ENCODE measurements around the gene ACADS. TPM values are rescaled to one million over a fixed set of nuclear protein-coding genes. Genes with fewer than 3 reads are reported as not detected.

Gene ACADS
- total RNA-seq, 4 donors from 2014 or later, result 11.3 to 30.9 (median 19.6) TPM

DNA sequence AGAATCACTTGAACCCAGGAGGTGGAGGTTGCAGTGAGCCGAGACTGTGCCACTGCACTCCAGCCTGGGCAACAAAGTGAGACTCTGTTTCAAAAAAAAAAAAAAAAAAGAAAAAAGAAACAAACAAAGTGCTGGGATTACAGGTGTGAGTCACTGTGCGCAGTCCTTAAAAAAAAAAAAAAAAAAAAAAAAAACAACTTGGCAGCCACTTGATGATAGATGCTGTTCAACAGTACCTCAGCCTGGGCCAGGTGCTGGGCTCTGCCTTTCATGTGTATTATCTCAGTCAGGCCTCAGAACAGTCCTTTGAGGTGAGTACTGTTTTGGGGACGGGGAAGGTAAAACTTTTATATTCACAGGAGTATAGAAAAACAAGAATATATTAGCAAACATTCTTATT lies 9.6 kb downstream of the ACADS start:
- 32 to 44% methylated on average over 2 of the region's 3 CpGs for WGBS, 2 donors
- intact Hi-C loops (cut with DNase I), result no loop called here
- no peak overlapping the region for H3K4me3 ChIP-seq

DNA sequence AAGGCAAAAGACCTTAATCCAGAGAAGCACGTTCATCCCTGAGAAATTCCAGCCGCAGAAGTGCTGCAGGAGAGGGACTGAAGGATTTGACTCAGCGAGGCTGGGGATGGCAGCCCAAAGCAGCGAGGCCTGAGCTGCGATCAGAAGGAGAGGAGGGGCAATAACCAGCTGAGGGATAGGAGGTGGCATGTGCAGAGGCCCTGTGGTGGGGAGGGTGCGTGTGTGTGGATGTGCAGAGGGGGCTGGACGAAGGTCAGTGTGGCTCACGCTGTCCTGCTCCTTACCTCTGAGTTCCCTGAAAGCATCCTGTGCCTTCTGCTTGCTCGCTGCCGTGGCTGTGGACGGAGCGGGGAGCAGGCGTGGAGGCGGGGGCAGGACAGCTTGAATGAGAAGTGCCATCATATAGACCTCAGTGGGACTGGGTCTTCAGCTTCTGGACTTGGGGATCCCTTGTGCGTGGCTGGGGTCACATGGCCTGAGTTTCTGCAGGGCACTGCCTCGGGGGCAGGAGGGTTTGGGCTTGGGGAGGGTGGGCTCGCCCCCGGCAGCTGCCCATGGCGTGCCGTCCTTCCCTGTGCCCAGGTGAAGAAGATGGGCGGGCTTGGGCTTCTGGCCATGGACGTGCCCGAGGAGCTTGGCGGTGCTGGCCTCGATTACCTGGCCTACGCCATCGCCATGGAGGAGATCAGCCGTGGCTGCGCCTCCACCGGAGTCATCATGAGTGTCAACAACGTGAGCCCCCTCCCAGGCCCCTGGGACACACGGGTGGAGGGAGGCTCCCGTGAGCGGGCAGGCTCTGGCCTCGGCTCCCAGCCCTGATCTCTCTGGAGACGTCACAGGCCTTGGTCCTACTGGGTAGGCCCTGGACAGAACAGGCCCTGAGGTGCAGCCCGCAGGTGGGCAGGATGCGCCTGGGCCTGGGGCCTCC lies 11.0 kb downstream of the ACADS start:
- Histone ChIP-seq H3K27me3 (no peaks in the 10 kb centered on the region), H3K9me3 (no peaks in the 10 kb centered on the region), H3K4me1 (no peaks in the 10 kb centered on the region), H3K4me3 (no peak overlapping the region), H3K36me3 (peaks cover 0 to 31% (median 0%) of the 10 kb centered on the region in 3 donors), H3K27ac (no peak overlapping the region)
- WGBS, 2 donors, result 85 to 87% methylated on average over 7 to 12 of the region's 38 CpGs
- intact Hi-C loops (cut with DNase I), result no loop called here
- no peak for TF ChIP-seq POLR2A (IDR thresholded peaks at IDR 0.05)
- TF ChIP-seq, protein P1, sequence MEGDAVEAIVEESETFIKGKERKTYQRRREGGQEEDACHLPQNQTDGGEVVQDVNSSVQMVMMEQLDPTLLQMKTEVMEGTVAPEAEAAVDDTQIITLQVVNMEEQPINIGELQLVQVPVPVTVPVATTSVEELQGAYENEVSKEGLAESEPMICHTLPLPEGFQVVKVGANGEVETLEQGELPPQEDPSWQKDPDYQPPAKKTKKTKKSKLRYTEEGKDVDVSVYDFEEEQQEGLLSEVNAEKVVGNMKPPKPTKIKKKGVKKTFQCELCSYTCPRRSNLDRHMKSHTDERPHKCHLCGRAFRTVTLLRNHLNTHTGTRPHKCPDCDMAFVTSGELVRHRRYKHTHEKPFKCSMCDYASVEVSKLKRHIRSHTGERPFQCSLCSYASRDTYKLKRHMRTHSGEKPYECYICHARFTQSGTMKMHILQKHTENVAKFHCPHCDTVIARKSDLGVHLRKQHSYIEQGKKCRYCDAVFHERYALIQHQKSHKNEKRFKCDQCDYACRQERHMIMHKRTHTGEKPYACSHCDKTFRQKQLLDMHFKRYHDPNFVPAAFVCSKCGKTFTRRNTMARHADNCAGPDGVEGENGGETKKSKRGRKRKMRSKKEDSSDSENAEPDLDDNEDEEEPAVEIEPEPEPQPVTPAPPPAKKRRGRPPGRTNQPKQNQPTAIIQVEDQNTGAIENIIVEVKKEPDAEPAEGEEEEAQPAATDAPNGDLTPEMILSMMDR (IDR thresholded peaks at IDR 0.05), result no peak
- DNase-seq, result no peak

More for the DNA sequence above, 9.6 kb downstream of the ACADS start:
- no peaks in the 10 kb centered on the region for H3K9me3 ChIP-seq
- DNase-seq, result no peak
- TF ChIP-seq, protein P1 (IDR thresholded peaks at IDR 0.05), result no peak
- TF ChIP-seq POLR2A (IDR thresholded peaks at IDR 0.05), result no peak
- no peaks in the 10 kb centered on the region for H3K27me3 ChIP-seq
- H3K36me3 ChIP-seq, result peaks cover 0 to 43% (median 0%) of the 10 kb centered on the region in 3 donors
- H3K4me1 ChIP-seq, result no peaks in the 10 kb centered on the region
- no peak overlapping the region for H3K27ac ChIP-seq

DNA sequence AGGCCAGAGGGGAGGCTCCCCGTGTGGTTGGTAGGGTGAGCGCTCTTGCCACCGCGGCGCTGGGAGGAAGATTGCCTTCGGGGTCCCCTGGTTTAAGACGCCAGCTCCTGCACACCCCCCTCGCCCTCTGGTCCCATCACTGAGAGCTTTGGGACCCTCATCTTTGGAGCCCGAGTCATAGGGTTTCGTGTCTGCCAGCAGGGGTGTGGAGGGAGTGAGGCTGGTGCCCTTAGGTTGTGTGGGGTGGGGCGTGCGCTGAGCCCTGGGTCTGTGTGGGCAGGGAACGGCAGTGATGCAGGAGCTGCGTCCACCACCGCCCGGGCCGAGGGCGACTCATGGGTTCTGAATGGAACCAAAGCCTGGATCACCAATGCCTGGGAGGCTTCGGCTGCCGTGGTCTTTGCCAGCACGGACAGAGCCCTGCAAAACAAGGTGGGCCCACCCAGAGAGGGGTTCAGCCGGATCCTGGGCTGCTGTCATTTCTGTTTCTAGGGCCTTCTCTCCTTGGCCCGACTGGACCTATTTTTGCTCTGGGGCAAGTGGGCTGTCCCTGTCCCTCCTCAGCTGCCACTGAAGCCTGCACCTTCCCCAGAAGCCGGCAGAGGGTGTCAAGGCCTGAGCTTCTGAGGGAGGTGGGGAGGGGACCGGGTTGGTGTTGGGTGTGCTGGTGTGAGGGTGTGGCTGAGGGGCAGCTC lies 12.1 kb downstream of the ACADS start:
- WGBS, 2 donors, result 78% methylated on average over 5 of the region's 25 CpGs; no CpG with 5 or more reads in 1 of the 2 donors
- no peaks in the 10 kb centered on the region for H3K9me3 ChIP-seq
- no peak overlapping the region for H3K27ac ChIP-seq
- no peaks in the 10 kb centered on the region for H3K27me3 ChIP-seq
- no peak for DNase-seq
- peaks cover 0 to 31% (median 0%) of the 10 kb centered on the region in 3 donors for H3K36me3 ChIP-seq
- H3K4me1 ChIP-seq, result no peaks in the 10 kb centered on the region
- intact Hi-C loops (cut with DNase I), result no loop called here
- no peak for TF ChIP-seq POLR2A (IDR thresholded peaks at IDR 0.05)
- TF ChIP-seq, protein P1 (IDR thresholded peaks at IDR 0.05), result no peak
- H3K4me3 ChIP-seq, result no peak overlapping the region

DNA sequence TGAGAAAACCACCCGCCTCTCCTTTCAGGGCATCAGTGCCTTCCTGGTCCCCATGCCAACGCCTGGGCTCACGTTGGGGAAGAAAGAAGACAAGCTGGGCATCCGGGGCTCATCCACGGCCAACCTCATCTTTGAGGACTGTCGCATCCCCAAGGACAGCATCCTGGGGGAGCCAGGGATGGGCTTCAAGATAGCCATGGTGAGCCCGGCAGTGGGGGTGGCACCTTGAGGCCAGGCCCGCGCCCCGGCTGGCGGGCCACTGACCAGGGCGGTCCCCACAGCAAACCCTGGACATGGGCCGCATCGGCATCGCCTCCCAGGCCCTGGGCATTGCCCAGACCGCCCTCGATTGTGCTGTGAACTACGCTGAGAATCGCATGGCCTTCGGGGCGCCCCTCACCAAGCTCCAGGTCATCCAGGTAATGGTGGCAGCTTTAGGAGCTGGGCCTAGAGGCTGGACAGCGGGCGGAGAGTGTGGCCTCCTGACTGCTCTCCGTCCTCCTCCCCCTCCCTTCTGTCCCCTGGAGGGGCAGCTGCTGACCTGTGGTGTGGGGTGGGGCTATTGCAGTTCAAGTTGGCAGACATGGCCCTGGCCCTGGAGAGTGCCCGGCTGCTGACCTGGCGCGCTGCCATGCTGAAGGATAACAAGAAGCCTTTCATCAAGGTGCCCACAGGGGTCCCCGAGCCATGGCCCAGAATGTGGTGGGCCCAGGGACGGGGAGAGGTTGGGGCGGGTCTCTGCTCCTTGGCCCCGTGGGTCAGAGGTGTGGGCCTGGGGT lies 12.8 kb downstream of the ACADS start:
- 100% methylated on average over 1 to 2 of the region's 31 CpGs for WGBS, 2 donors
- Histone ChIP-seq H3K27ac (no peak overlapping the region), H3K36me3 (peaks cover 0 to 31% (median 0%) of the 10 kb centered on the region in 3 donors), H3K9me3 (no peaks in the 10 kb centered on the region), H3K4me1 (no peaks in the 10 kb centered on the region), H3K27me3 (no peaks in the 10 kb centered on the region), H3K4me3 (no peak overlapping the region)
- DNase-seq, result no peak
- TF ChIP-seq, protein P1 (IDR thresholded peaks at IDR 0.05), result no peak
- intact Hi-C loops (cut with DNase I), result no loop called here
